ENCODE data around the gene TADA2B.
"Not testable (repeated sequence)": the region's sequence is repeated elsewhere in the genome, so short reads cannot be mapped to it uniquely, and the experiment has no call there.

TADA2B gene

GRCh38 chr4:7083597-7084563 lies 40.7 kb downstream of the TADA2B start:
- DNase-seq (ENCODE audit: low read depth), result no peak

GRCh38 chr4:7084564-7084961 lies 41.4 kb downstream of the TADA2B start:
- DNase-seq (ENCODE audit: low read depth), result not testable (repeated sequence)

GRCh38 chr4:7086384-7086783 lies 43.2 kb downstream of the TADA2B start:
- no peak for DNase-seq (ENCODE audit: low read depth)

- DNase-seq (ENCODE audit: low read depth), result no peak
Measured at GRCh38 chr4:7087036-7087435, 43.9 kb downstream of the TADA2B start.

- no peak for DNase-seq (ENCODE audit: low read depth)
Measured at GRCh38 chr4:7089213-7089986, 46.2 kb downstream of the TADA2B start.

GRCh38 chr4:7092026-7092425 lies 48.9 kb downstream of the TADA2B start:
- DNase-seq (ENCODE audit: low read depth), result no peak

GRCh38 chr4:7094916-7095315 lies 51.7 kb downstream of the TADA2B start:
- no peak for DNase-seq (ENCODE audit: low read depth)

GRCh38 chr4:7095611-7096155 lies 52.5 kb downstream of the TADA2B start:
- DNase-seq (ENCODE audit: low read depth), result no peak

GRCh38 chr4:7096236-7096635 lies 53.1 kb downstream of the TADA2B start:
- no peak for DNase-seq (ENCODE audit: low read depth)

GRCh38 chr4:7101692-7102515 lies 58.7 kb downstream of the TADA2B start:
- no peak for DNase-seq (ENCODE audit: low read depth)

GRCh38 chr4:7102516-7102909 lies 59.3 kb downstream of the TADA2B start:
- DNase-seq (ENCODE audit: low read depth), result not testable (repeated sequence)

- peak; percentile 68 for DNase-seq (ENCODE audit: low read depth)
Measured at GRCh38 chr4:7103031-7103606, 59.9 kb downstream of the TADA2B start.

- no peak for DNase-seq (ENCODE audit: low read depth)
Measured at GRCh38 chr4:7103607-7104365, 60.6 kb downstream of the TADA2B start.

GRCh38 chr4:7104366-7105031 lies 61.3 kb downstream of the TADA2B start:
- no peak for DNase-seq (ENCODE audit: low read depth)

- no peak for DNase-seq (ENCODE audit: low read depth)
Measured at GRCh38 chr4:7105276-7105675, 62.1 kb downstream of the TADA2B start.

- DNase-seq (ENCODE audit: low read depth), result no peak
Measured at GRCh38 chr4:7107166-7107905, 64.2 kb downstream of the TADA2B start.
